T-cell (primary cell): ENCODE results near the gene SH3RF3. TPM values are rescaled to one million over a fixed set of nuclear protein-coding genes. Genes with fewer than 3 reads are reported as not detected.

Experiments
- ATAC-seq, 4 experiments: fragments of 200-7000 bp in 3 of 4; fragments of 150-1000 bp in 1 of 4; cut with Tn5 transposase; replicated peaks in 1 of 4; 1 replicate in 3 of 4; 2 replicates in 1 of 4; pipeline ENCODE4 v1.10.0; 2021; ENCODE audit warnings: moderate library complexity in 3 of 4, mild to moderate bottlenecking in 2 of 4, moderate number of reproducible peaks in 1 of 4
- CTCF ChIA-PET, 2 donors: fragments of 300-600 bp; sonication (Branson Sonifier 250); formaldehyde crosslinking; loops; one replicate each; lab custom pipeline; 2022; ENCODE audit warnings: antibody characterized with exemption in 2 of 2; lab: Charles Lee
- POLR2A ChIA-PET, 2 donors: fragments of 300-600 bp; sonication (Branson Sonifier 250); formaldehyde crosslinking; loops; one replicate each; lab custom pipeline; 2022; ENCODE audit warnings: antibody characterized with exemption in 2 of 2; lab: Charles Lee
- DNase-seq, 35 experiments: peaks; one replicate each; pipeline versions ENCODE4 v3.0.0 to v3.0.0-alpha.2; 2013 to 2023
- H3K27ac ChIP-seq: one replicate; pipeline ENCODE4 v1.5.1; 2013; ENCODE audit warnings: low read length
- H3K27me3 ChIP-seq, 2 experiments: replicated peaks in 1 of 2; 1 replicate in 1 of 2; 2 replicates in 1 of 2; pipeline versions ENCODE4 v1.6.1 to v1.7.0; 2013; ENCODE audit warnings: low read length in 1 of 2, mixed read lengths in 1 of 2; ENCODE audit not compliant: control insufficient read depth in 2 of 2, insufficient read depth in 2 of 2; ENCODE audit errors: extremely low read depth in 1 of 2
- H3K36me3 ChIP-seq, 2 donors: 1 replicate in 1 of 2; 2 replicates in 1 of 2; pipeline versions ENCODE4 v1.6.1 to v1.7.0; 2013; ENCODE audit warnings: low read length in 1 of 2; ENCODE audit not compliant: control insufficient read depth in 2 of 2, insufficient read depth in 1 of 2; ENCODE audit errors: extremely low read depth in 1 of 2
- H3K4me1 ChIP-seq, 2 experiments: 1 replicate in 1 of 2; 2 replicates in 1 of 2; pipeline versions ENCODE4 v1.6.1 to v1.7.0; 2013; ENCODE audit warnings: low read length in 2 of 2, mixed read lengths in 1 of 2; ENCODE audit not compliant: insufficient read depth in 2 of 2, control insufficient read depth in 1 of 2; ENCODE audit errors: extremely low read depth in 1 of 2
- H3K4me3 ChIP-seq, 2 donors: 1 replicate in 1 of 2; 2 replicates in 1 of 2; pipeline versions ENCODE4 v1.5.1 to v1.7.0; 2013; ENCODE audit warnings: mild to moderate bottlenecking in 2 of 2, low read length in 1 of 2, moderate library complexity in 1 of 2; ENCODE audit not compliant: control insufficient read depth in 1 of 2; ENCODE audit errors: extremely low read depth in 1 of 2
- H3K9me3 ChIP-seq: 2 replicates; pipeline ENCODE4 v1.7.0; 2013
- H3K27ac Mint-ChIP-seq, 2 donors: one replicate each; pipeline ENCODE4 v1.8.0; 2020 to 2021; ENCODE audit warnings: mild to moderate bottlenecking in 2 of 2, mixed read lengths in 2 of 2
- H3K27me3 Mint-ChIP-seq, 2 donors: one replicate each; pipeline ENCODE4 v1.8.0; 2021 to 2022; ENCODE audit warnings: mixed read lengths in 2 of 2
- H3K36me3 Mint-ChIP-seq: one replicate; pipeline ENCODE4 v1.8.0; 2021; ENCODE audit warnings: mixed read lengths
- H3K4me1 Mint-ChIP-seq, 3 donors: one replicate each; pipeline ENCODE4 v1.8.0; 2020 to 2022; ENCODE audit warnings: mixed read lengths in 3 of 3, mild to moderate bottlenecking in 1 of 3
- H3K4me3 Mint-ChIP-seq, 3 donors: one replicate each; pipeline ENCODE4 v1.8.0; 2020 to 2022; ENCODE audit warnings: mild to moderate bottlenecking in 3 of 3, mixed read lengths in 3 of 3, moderate library complexity in 3 of 3
- H3K9me3 Mint-ChIP-seq, 3 donors: one replicate each; pipeline ENCODE4 v1.8.0; 2020 to 2022; ENCODE audit warnings: mixed read lengths in 3 of 3
- WGBS: methylation state at CpG from one replicate; pipeline ENCODE4 v1.1.5; 2013; ENCODE audit warnings: missing lambda C conversion rate; ENCODE audit not compliant: insufficient coverage; 5-methylcytosine and 5-hydroxymethylcytosine counted together
- total RNA-seq, 35 experiments: library from RNA in 6 of 35; stranded (reverse) in 6 of 35; fragments of 120-200 nt in 1 of 35; gene quantifications; one replicate each; pipeline versions ENCODE4 v1.2.1 to v1.2.4 and lab custom pipeline; 2013 to 2026

Gene SH3RF3
- total RNA-seq, 5 donors from 2014 or later (not counting 1 experiment from before 2014, with no cell fraction given): 1.8 to 4.6 (median 3.6) TPM

DNA sequence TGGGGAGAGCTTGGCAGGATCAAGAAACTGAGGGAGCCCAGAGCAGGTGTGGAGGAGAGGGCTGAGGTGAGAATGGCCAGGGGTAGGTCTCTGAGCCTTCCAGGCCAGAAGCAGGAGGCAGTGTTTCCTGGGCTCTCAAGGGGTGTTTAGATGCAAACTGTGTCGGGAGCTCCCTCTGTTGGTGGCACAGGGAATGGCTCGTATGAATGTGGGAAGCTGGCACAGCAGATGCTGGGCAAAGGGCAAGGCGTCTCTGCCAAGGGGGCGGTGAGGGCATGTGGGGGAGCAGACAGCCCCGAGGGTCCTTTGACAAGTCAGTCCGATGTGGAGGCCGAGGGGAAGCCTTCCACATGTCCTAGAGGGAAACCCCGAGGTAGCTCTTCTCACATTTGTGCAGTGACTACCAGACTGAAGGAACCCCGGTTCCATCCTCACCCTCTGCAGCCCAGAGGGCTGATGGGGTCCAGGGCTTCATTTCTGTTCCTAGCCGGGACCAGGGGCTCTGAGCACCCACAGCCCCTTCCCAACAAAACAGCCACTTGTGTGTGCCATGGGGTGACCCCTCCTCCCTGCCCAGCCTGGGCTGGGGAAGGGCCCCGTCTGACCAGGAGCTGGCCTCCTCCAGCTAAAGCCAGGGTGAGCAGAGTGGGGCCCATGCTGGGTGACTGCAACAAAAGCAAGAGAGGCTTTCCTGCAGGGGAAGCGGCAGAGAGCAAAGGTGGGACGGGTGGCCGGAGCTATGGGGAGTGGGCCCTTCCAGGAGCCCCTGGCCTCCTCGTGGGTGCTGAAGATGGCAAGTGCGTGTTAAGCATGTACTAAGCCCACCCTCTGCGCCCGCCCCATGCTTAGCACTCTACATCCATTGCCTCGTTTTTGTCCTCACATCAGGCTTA is 381.4 kb downstream of the SH3RF3 start:
- DNase-seq (peak; percentile 34 to 84 (median 67)), ATAC-seq (peak; percentile 72 to 84 (median 77))
- Mint-ChIP-seq H3K9me3 (no peaks in the 10 kb centered on the region), H3K27ac (peak overlapping the region in 1 of 2 donors; percentile 28), H3K4me3 (no peak overlapping the region), H3K4me1 (peaks cover 5 to 10% (median 6%) of the 10 kb centered on the region in 3 donors), H3K36me3 (no peaks in the 10 kb centered on the region), H3K27me3 (peaks cover 0 to 3% of the 10 kb centered on the region in 2 donors)
- no peak overlapping the region for H3K27ac ChIP-seq
- H3K9me3 ChIP-seq: no peaks in the 10 kb centered on the region
- H3K4me1 ChIP-seq: peaks cover 0 to 14% of the 10 kb centered on the region in 2 experiments
- H3K4me3 ChIP-seq: no peak overlapping the region
- H3K36me3 ChIP-seq: no peaks in the 10 kb centered on the region
- CTCF ChIA-PET: interaction anchor here (0.6 to 2.3 kb wide), 15 partner anchors 8 to 720 kb away, joined by 3 to 11 read pairs (median 3); partner anchors contain the start of genes EDAR (in 1 of the 2) and SH3RF3 (in 1 of the 2)
- 48% methylated on average over 12 of the region's 19 CpGs for WGBS
- POLR2A ChIA-PET: no interaction called here
- peaks cover 0 to 11% of the 10 kb centered on the region in 2 experiments for H3K27me3 ChIP-seq

- Histone ChIP-seq H3K9me3 (no peaks in the 10 kb centered on the region), H3K4me1 (peaks cover 0 to 14% of the 10 kb centered on the region in 2 experiments), H3K4me3 (no peak overlapping the region), H3K27ac (no peak overlapping the region), H3K27me3 (peaks cover 0 to 13% of the 10 kb centered on the region in 2 experiments), H3K36me3 (no peaks in the 10 kb centered on the region)
- H3K27me3 Mint-ChIP-seq: peaks cover 0 to 3% of the 10 kb centered on the region in 2 donors
- DNase-seq: no peak
- no peak overlapping the region for H3K27ac Mint-ChIP-seq
- no peaks in the 10 kb centered on the region for H3K9me3 Mint-ChIP-seq
- ChIA-PET CTCF (interaction anchor here (0.9 to 2.3 kb wide), 6 partner anchors 287 to 657 kb away, joined by 3 to 11 read pairs (median 5); partner anchors contain the start of gene SH3RF3 (in 1 of the 2)), POLR2A (no interaction called here)
- H3K4me1 Mint-ChIP-seq: peaks cover 5 to 10% (median 6%) of the 10 kb centered on the region in 3 donors
- 63% methylated on average over 2 of the region's 3 CpGs for WGBS
- H3K36me3 Mint-ChIP-seq: no peaks in the 10 kb centered on the region
- no peak for ATAC-seq
- no peak overlapping the region for H3K4me3 Mint-ChIP-seq
These were observed 382.2 kb downstream of the SH3RF3 start for GRCh38 chr2:109511168-109511567.

DNA sequence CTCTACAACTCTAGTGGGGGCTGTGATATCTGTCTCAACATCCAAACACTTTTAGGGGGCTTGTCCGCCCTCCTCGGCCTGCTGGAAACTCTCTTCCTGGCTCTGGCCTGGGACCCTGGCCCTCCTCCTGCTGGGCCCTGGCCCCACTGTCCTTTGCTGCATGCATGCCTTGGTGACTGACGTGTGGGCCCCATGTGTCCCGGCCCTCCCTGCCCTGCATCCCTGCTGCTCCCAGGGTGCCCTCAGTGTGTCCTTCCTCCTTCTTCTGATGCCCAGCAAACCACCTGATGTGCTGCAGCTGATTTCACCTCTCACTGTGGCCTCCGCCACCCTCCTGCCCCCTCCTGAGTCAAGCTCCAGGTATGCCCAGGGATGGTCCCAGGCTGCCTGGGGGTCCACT is 383.1 kb downstream of the SH3RF3 start:
- Mint-ChIP-seq H3K27me3 (peaks cover 0 to 3% of the 10 kb centered on the region in 2 donors), H3K27ac (no peak overlapping the region)
- CTCF ChIA-PET: interaction anchor here (0.7 to 0.9 kb wide), 2 partner anchors 655 to 659 kb away, joined by 3 to 7 read pairs; no protein-coding TSS in a partner anchor

GRCh38 chr2:109513230-109513629 is 384.2 kb downstream of the SH3RF3 start:
- H3K4me3 Mint-ChIP-seq: no peak overlapping the region
- ChIA-PET POLR2A (no interaction called here), CTCF (no interaction called here)
- no peaks in the 10 kb centered on the region for H3K9me3 Mint-ChIP-seq
- H3K27ac ChIP-seq: no peak overlapping the region
- no peaks in the 10 kb centered on the region for H3K36me3 Mint-ChIP-seq
- no peaks in the 10 kb centered on the region for H3K36me3 ChIP-seq
- no peak overlapping the region for H3K4me3 ChIP-seq
- H3K27me3 ChIP-seq: peaks cover 0 to 19% of the 10 kb centered on the region in 2 experiments
- peaks cover 0 to 14% of the 10 kb centered on the region in 2 experiments for H3K4me1 ChIP-seq
- no peak for ATAC-seq
- H3K27ac Mint-ChIP-seq: no peak overlapping the region
- 100% methylated on average over 2 of the region's 5 CpGs for WGBS
- no peaks in the 10 kb centered on the region for H3K9me3 ChIP-seq
- H3K4me1 Mint-ChIP-seq: peaks cover 5 to 10% (median 6%) of the 10 kb centered on the region in 3 donors
- no peak for DNase-seq
- peaks cover 0 to 2% of the 10 kb centered on the region in 2 donors for H3K27me3 Mint-ChIP-seq

More for the DNA sequence above, 383.1 kb downstream of the SH3RF3 start:
- WGBS: 70% methylated on average over 5 of the region's 5 CpGs
- H3K27ac ChIP-seq: no peak overlapping the region
- no peak for ATAC-seq
- Mint-ChIP-seq H3K9me3 (no peaks in the 10 kb centered on the region), H3K4me1 (peaks cover 5 to 10% (median 6%) of the 10 kb centered on the region in 3 donors), H3K36me3 (no peaks in the 10 kb centered on the region), H3K4me3 (no peak overlapping the region)
- peaks cover 0 to 14% of the 10 kb centered on the region in 2 experiments for H3K4me1 ChIP-seq
- H3K9me3 ChIP-seq: no peaks in the 10 kb centered on the region
- H3K36me3 ChIP-seq: no peaks in the 10 kb centered on the region
- no peak overlapping the region for H3K4me3 ChIP-seq
- H3K27me3 ChIP-seq: peaks cover 0 to 19% of the 10 kb centered on the region in 2 experiments
- no peak for DNase-seq
- POLR2A ChIA-PET: no interaction called here

DNA sequence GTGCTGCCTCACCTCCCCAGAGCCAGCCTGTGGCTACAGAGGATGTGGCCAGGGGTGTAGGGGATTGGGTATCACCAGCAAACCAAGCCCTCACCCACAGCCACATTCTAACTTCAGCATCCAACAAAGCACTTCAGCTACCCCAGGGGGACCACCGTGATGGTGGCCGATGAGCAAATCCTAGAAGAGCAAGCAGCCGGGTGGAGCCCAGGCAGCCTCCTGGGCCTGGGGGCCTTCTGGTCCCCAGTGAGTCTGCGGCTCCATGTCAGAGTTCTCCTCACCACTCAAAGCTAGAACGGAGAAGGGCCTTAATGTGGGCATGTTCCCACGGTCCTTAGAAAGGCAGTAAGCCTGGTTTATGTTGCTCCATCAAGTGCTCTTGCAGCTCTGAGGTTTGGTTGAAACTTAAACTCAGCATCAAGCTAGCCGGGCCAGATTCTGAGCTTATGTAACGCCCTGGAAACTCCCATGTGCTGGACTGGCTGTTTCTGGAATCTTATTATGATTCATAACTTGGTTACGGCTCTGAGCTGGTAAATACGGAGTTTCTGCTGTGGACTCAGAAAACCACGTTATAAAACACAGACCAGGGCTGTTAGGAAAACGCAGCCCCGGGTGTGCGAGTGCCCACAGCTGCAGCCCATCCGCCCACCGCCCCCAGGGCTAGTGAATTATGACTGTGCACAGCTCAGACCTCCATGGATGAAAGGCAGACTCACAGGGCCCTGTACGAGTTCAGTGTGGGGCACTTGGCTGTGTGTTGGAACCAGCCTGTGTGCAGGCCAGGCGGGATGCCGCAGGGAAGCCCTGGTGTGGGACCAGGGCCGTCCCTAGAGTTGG is 385.0 kb downstream of the SH3RF3 start:
- Histone ChIP-seq H3K36me3 (no peaks in the 10 kb centered on the region), H3K4me1 (peaks cover 0 to 14% of the 10 kb centered on the region in 2 experiments), H3K4me3 (no peak overlapping the region), H3K27ac (no peak overlapping the region), H3K27me3 (peaks cover 0 to 19% of the 10 kb centered on the region in 2 experiments), H3K9me3 (no peaks in the 10 kb centered on the region)
- H3K27me3 Mint-ChIP-seq: no peaks in the 10 kb centered on the region
- H3K4me1 Mint-ChIP-seq: peaks cover 5 to 10% (median 6%) of the 10 kb centered on the region in 3 donors
- H3K4me3 Mint-ChIP-seq: no peak overlapping the region
- ChIA-PET CTCF (interaction anchor here in 1 of 2 donors (0.7 kb wide), 1 partner anchor 65 kb away, joined by 3 read pairs; no protein-coding TSS in a partner anchor), POLR2A (no interaction called here)
- no peak overlapping the region for H3K27ac Mint-ChIP-seq
- WGBS: 40% methylated on average over 16 of the region's 20 CpGs
- DNase-seq (peak in 1 of 35 experiments; percentile 7), ATAC-seq (no peak)
- H3K36me3 Mint-ChIP-seq: no peaks in the 10 kb centered on the region
- H3K9me3 Mint-ChIP-seq: no peaks in the 10 kb centered on the region

DNA sequence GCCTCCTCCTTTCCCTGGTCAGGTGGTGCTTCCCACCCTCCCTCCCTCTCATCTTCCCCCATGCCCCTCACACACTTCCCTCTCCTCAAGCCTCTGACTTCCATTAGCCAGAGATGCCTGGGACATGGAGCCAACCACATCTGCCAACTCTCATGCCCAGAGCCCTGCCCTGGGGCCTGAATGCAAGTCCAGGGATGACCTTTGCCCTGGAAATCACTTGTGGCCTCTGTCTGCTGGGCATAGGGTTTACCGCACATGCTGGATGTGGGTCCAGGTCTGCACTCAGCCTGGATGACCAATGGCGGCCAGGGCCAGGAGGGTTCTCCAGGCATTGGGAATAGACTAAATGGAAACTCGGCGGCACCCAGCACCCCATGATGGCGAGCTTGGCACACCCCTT is 385.9 kb downstream of the SH3RF3 start:
- CTCF ChIA-PET: no interaction called here
- ATAC-seq (no peak), DNase-seq (no peak)
- H3K4me3 Mint-ChIP-seq: no peak overlapping the region
- H3K27ac Mint-ChIP-seq: no peak overlapping the region
- H3K27me3 ChIP-seq: peaks cover 0 to 19% of the 10 kb centered on the region in 2 experiments
- no peaks in the 10 kb centered on the region for H3K36me3 ChIP-seq
- POLR2A ChIA-PET: no interaction called here
- no peaks in the 10 kb centered on the region for H3K9me3 ChIP-seq
- H3K4me3 ChIP-seq: no peak overlapping the region
- no peaks in the 10 kb centered on the region for H3K9me3 Mint-ChIP-seq
- 97% methylated on average over 5 of the region's 5 CpGs for WGBS
- peaks cover 4 to 10% (median 6%) of the 10 kb centered on the region in 3 donors for H3K4me1 Mint-ChIP-seq
- H3K36me3 Mint-ChIP-seq: no peaks in the 10 kb centered on the region
- peaks cover 0 to 14% of the 10 kb centered on the region in 2 experiments for H3K4me1 ChIP-seq
- H3K27ac ChIP-seq: no peak overlapping the region
- H3K27me3 Mint-ChIP-seq: no peaks in the 10 kb centered on the region
